PC-9 (cell line): ENCODE measurements around the gene MESP2.

ENCODE experiments used
- EZH2 ChIP-seq: fragments of 200-600 bp; sonication (generic); IDR thresholded peaks from 2 replicates; pipeline ENCODE4 v1.8.0; 2017; ENCODE audit warnings: antibody characterized with exemption, low read depth
- TF ChIP-seq, protein P1 (sequence below): fragments of 200-600 bp; sonication (generic); conservative IDR thresholded peaks from 2 replicates; pipeline ENCODE4 v1.6.1; 2017; ENCODE audit warnings: mixed run types, antibody characterized with exemption, mild to moderate bottlenecking, moderate library complexity

DNA sequence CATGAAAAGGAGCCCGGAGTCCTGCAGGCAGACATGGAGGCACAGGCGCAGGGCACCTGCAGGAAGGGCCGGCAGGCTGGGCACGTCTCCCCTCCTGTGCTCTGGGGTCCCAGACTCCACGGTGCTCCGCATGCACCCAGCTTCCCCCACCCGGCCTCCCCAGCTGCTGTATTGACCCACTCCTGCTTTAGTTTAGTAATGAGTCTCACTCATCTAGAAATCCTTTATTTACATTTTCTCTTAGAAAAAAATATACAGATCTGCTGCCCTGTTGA, 8.5 kb downstream of the MESP2 start:
- TF ChIP-seq, protein P1, sequence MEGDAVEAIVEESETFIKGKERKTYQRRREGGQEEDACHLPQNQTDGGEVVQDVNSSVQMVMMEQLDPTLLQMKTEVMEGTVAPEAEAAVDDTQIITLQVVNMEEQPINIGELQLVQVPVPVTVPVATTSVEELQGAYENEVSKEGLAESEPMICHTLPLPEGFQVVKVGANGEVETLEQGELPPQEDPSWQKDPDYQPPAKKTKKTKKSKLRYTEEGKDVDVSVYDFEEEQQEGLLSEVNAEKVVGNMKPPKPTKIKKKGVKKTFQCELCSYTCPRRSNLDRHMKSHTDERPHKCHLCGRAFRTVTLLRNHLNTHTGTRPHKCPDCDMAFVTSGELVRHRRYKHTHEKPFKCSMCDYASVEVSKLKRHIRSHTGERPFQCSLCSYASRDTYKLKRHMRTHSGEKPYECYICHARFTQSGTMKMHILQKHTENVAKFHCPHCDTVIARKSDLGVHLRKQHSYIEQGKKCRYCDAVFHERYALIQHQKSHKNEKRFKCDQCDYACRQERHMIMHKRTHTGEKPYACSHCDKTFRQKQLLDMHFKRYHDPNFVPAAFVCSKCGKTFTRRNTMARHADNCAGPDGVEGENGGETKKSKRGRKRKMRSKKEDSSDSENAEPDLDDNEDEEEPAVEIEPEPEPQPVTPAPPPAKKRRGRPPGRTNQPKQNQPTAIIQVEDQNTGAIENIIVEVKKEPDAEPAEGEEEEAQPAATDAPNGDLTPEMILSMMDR: no peak
- no peak for TF ChIP-seq EZH2
